DMS153 treated with DMSO at 0.1 percent for 48 hours (cell line): ENCODE measurements around the gene NUBPL.

ENCODE experiments used
- DNase-seq: peaks from one replicate; lab custom pipeline; 2025; ENCODE audit not compliant: unreplicated experiment; lab: John Stamatoyannopoulos, UW

Gene NUBPL

GRCh38 chr14:31902945-31903646 is 341.9 kb downstream of the NUBPL start:
- no peak for DNase-seq

GRCh38 chr14:31909977-31910376 is 348.8 kb downstream of the NUBPL start:
- DNase-seq = no peak
